T-helper 2 cell (primary cell): Measurements from ENCODE around the gene VPS52.
A peak's percentile ranks its signal among the peaks of the same experiment; 100 is the strongest.
"Not testable (repeated sequence)": the region's sequence is repeated elsewhere in the genome, so short reads cannot be mapped to it uniquely, and the experiment has no call there.

Experiments used
- DNase-seq, 5 experiments: peaks; one replicate each; pipeline versions ENCODE4 v3.0.0 to v3.0.0-alpha.2; 2012 to 2022

VPS52 gene

GRCh38 chr6:33304216-33304615 is 32.5 kb upstream of the VPS52 start:
- DNase-seq: no peak

GRCh38 chr6:33301877-33302276 is 30.2 kb upstream of the VPS52 start:
- DNase-seq: no peak

GRCh38 chr6:33299237-33299944 is 27.7 kb upstream of the VPS52 start:
- DNase-seq: peak; percentile 87 to 96 (median 89)

GRCh38 chr6:33298773-33299236 is 27.1 kb upstream of the VPS52 start, which contains the start of gene RGL2:
Gene RGL2, minus strand, starts transcription at chr6:33298942. Its CDS starts 332 bp downstream, at chr6:33298610.
- peak in 3 of 5 experiments; percentile 38 to 79 (median 56) for DNase-seq

- peak in 3 of 5 experiments; percentile 58 to 84 (median 61) for DNase-seq
Measured at GRCh38 chr6:33297956-33298772, 26.5 kb upstream of the VPS52 start.

GRCh38 chr6:33297406-33297955 is 25.8 kb upstream of the VPS52 start:
- DNase-seq: no peak

GRCh38 chr6:33296797-33297405 is 25.2 kb upstream of the VPS52 start:
- DNase-seq: no peak

- DNase-seq: no peak
Measured at GRCh38 chr6:33295621-33296369, 24.1 kb upstream of the VPS52 start.

- no peak for DNase-seq
Measured at GRCh38 chr6:33294086-33294823, 22.6 kb upstream of the VPS52 start.

- DNase-seq: no peak
Measured at GRCh38 chr6:33292996-33293682, 21.5 kb upstream of the VPS52 start.

GRCh38 chr6:33290459-33290858 is 18.8 kb upstream of the VPS52 start:
- no peak for DNase-seq

GRCh38 chr6:33289784-33290315 is 18.2 kb upstream of the VPS52 start:
- no peak for DNase-seq

GRCh38 chr6:33288921-33289783 is 17.5 kb upstream of the VPS52 start, which contains the start of the genes PFDN6 and WDR46:
Gene PFDN6, plus strand, starts transcription at chr6:33289601. Its CDS starts 256 bp downstream, at chr6:33289857.
Gene WDR46, minus strand, starts transcription at chr6:33289239. Its CDS starts 69 bp downstream, at chr6:33289170.
- peak; percentile 36 to 94 (median 74) for DNase-seq

- no peak for DNase-seq
Measured at GRCh38 chr6:33288141-33288920, 16.7 kb upstream of the VPS52 start.

- no peak for DNase-seq
Measured at GRCh38 chr6:33286946-33287914, 15.6 kb upstream of the VPS52 start.

GRCh38 chr6:33285214-33285613 is 13.5 kb upstream of the VPS52 start:
- DNase-seq: not testable (repeated sequence)

GRCh38 chr6:33280539-33280938 is 8.9 kb upstream of the VPS52 start:
- no peak for DNase-seq
